Measurements from ENCODE around the gene MREG. TPM values are rescaled to one million over a fixed set of nuclear protein-coding genes. Genes with fewer than 3 reads are reported as not detected.

Gene MREG
- polyA plus RNA-seq, 3 donors, result 0.14 to 0.47 TPM; not detected in 1

DNA sequence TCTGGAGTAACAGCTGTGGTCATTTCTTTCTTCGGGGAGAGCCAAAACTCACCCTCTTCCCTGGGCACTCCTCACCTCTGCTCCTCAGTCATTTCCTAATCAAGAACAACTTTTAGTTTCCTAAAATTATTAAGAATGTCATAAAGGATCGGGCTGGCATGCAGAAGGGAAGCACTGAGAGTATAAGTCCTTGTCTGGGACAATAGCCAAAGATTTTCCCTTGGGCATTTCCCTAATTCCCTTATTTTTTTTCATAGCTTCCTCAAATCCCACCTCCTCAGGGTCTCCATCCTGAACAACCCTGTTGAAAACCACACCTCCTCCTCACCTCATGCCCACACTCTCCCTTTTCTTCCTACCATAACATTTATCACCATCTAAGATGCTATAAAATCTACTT is 115.0 kb downstream of the MREG start:
- Mint-ChIP-seq H3K4me3 (no peak overlapping the region), H3K27ac (peak overlapping the region in 3 of 7 donors; percentile 55 to 83 (median 72)), H3K4me1 (peaks cover 44% of the 10 kb centered on the region), H3K36me3 (peaks cover 3 to 6% of the 10 kb centered on the region in 2 donors), H3K27me3 (ENCODE audit: low read depth in 3 of 3) (peaks cover 4 to 15% (median 10%) of the 10 kb centered on the region in 3 donors), H3K9me3 (peaks cover 0 to 7% (median 2%) of the 10 kb centered on the region in 7 donors)
- H3K36me3 ChIP-seq (replicated peaks in 1 of 2; ENCODE audit: control insufficient read depth in 1 of 2, insufficient read depth in 2 of 2, low read length in 2 of 2), result no peaks in the 10 kb centered on the region
- intact Hi-C loops (cut with micrococcal nuclease), result no loop called here
- no peak overlapping the region for H3K4me2 ChIP-seq (replicated peaks; ENCODE audit: extremely low read depth, low read length, poor library complexity, severe bottlenecking)
- peaks cover 41 to 49% of the 10 kb centered on the region in 2 donors for H3K4me1 ChIP-seq (ENCODE audit: control insufficient read depth in 1 of 2, insufficient read depth in 2 of 2, low read length in 2 of 2)
- no CpG with 5 or more reads among the region's 2 CpGs for WGBS (ENCODE audit: insufficient coverage)
- TF ChIP-seq, protein P1, sequence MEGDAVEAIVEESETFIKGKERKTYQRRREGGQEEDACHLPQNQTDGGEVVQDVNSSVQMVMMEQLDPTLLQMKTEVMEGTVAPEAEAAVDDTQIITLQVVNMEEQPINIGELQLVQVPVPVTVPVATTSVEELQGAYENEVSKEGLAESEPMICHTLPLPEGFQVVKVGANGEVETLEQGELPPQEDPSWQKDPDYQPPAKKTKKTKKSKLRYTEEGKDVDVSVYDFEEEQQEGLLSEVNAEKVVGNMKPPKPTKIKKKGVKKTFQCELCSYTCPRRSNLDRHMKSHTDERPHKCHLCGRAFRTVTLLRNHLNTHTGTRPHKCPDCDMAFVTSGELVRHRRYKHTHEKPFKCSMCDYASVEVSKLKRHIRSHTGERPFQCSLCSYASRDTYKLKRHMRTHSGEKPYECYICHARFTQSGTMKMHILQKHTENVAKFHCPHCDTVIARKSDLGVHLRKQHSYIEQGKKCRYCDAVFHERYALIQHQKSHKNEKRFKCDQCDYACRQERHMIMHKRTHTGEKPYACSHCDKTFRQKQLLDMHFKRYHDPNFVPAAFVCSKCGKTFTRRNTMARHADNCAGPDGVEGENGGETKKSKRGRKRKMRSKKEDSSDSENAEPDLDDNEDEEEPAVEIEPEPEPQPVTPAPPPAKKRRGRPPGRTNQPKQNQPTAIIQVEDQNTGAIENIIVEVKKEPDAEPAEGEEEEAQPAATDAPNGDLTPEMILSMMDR (IDR thresholded peaks at IDR 0.05), result no peak
- no peaks in the 10 kb centered on the region for H3K79me2 ChIP-seq (ENCODE audit: insufficient read depth, low read length)
- no peak overlapping the region for H3K4me3 ChIP-seq (replicated peaks in 1 of 3; ENCODE audit: low read depth in 2 of 3, low read length in 3 of 3)
- H3K27me3 ChIP-seq (ENCODE audit: control insufficient read depth in 2 of 2, insufficient read depth in 2 of 2, low read length in 2 of 2), result no peaks in the 10 kb centered on the region
- H3K9ac ChIP-seq (ENCODE audit: insufficient read depth, low read length, poor library complexity, severe bottlenecking), result no peak overlapping the region
- H3K9me3 ChIP-seq (replicated peaks in 1 of 2; ENCODE audit: control insufficient read depth in 1 of 2, insufficient read depth in 1 of 2, low read length in 2 of 2), result no peaks in the 10 kb centered on the region
- no peak overlapping the region for H3K27ac ChIP-seq (ENCODE audit: low read depth in 1 of 2, low read length in 2 of 2)
- no peak overlapping the region for H2AFZ ChIP-seq (ENCODE audit: insufficient read depth, low read depth, low read length, poor library complexity, severe bottlenecking)
- DNase-seq, result no peak
- H4K20me1 ChIP-seq (ENCODE audit: insufficient read depth, low read length), result no peaks in the 10 kb centered on the region

DNA sequence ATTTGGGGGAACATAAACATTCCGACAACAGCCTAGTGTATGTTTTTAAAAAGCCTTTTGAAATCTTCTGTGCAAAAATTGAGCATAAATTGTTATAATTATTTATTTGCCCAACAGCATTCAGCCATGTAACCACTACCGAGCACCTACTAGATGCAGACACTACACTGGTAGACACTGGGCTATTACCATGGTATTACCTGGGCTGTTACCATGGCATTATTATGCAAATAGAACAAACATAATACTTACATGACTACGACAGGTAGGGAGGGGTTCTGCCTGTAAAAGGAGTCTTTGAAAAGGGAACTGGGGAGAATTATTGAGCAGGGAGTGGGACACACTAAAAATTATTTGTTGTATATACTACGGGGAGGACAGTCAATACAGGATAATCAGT is 116.4 kb downstream of the MREG start:
- peaks cover 2 to 17% (median 8%) of the 10 kb centered on the region in 3 donors for H3K27me3 Mint-ChIP-seq (ENCODE audit: low read depth in 3 of 3)
- 100% methylated on average over 1 of the region's 4 CpGs for WGBS (ENCODE audit: insufficient coverage)
- Histone ChIP-seq H4K20me1 (ENCODE audit: insufficient read depth, low read length) (no peaks in the 10 kb centered on the region), H3K79me2 (ENCODE audit: insufficient read depth, low read length) (no peaks in the 10 kb centered on the region), H3K27me3 (ENCODE audit: control insufficient read depth in 2 of 2, insufficient read depth in 2 of 2, low read length in 2 of 2) (no peaks in the 10 kb centered on the region), H3K4me2 (replicated peaks; ENCODE audit: extremely low read depth, low read length, poor library complexity, severe bottlenecking) (no peak overlapping the region), H3K9ac (ENCODE audit: insufficient read depth, low read length, poor library complexity, severe bottlenecking) (no peak overlapping the region), H3K36me3 (replicated peaks in 1 of 2; ENCODE audit: control insufficient read depth in 1 of 2, insufficient read depth in 2 of 2, low read length in 2 of 2) (no peaks in the 10 kb centered on the region), H3K9me3 (replicated peaks in 1 of 2; ENCODE audit: control insufficient read depth in 1 of 2, insufficient read depth in 1 of 2, low read length in 2 of 2) (no peaks in the 10 kb centered on the region), H2AFZ (ENCODE audit: insufficient read depth, low read depth, low read length, poor library complexity, severe bottlenecking) (no peak overlapping the region), H3K27ac (ENCODE audit: low read depth in 1 of 2, low read length in 2 of 2) (no peak overlapping the region), H3K4me3 (replicated peaks in 1 of 3; ENCODE audit: low read depth in 2 of 3, low read length in 3 of 3) (no peak overlapping the region), H3K4me1 (ENCODE audit: control insufficient read depth in 1 of 2, insufficient read depth in 2 of 2, low read length in 2 of 2) (peaks cover 31 to 34% of the 10 kb centered on the region in 2 donors)
- H3K36me3 Mint-ChIP-seq, result peaks cover 3% of the 10 kb centered on the region in 2 donors
- H3K9me3 Mint-ChIP-seq, result peaks cover 0 to 7% (median 2%) of the 10 kb centered on the region in 7 donors
- TF ChIP-seq, protein P1 (IDR thresholded peaks at IDR 0.05), result no peak
- H3K4me1 Mint-ChIP-seq, result peaks cover 32% of the 10 kb centered on the region
- intact Hi-C loops (cut with micrococcal nuclease), result no loop called here
- H3K4me3 Mint-ChIP-seq, result no peak overlapping the region
- no peak overlapping the region for H3K27ac Mint-ChIP-seq
- no peak for DNase-seq
